A549 treated with AZD9567 at 1 μM for 4 hours (cell line): ENCODE data around the gene PCGF1. TPM values are rescaled to one million over a fixed set of nuclear protein-coding genes. Genes with fewer than 3 reads are reported as not detected.

Experiments used
- total RNA-seq: library from RNA; stranded (reverse); fragments of 200-300 nt; extraction: Qiagen RNA extraction; gene quantifications from 5 replicates; pipeline ENCODE4 v1.2.3, GENCODE V29; 2022; ENCODE audit not compliant: insufficient read depth

PCGF1 gene
- 34.2 to 37.9 TPM (median 35.0 TPM) in 5 replicates for total RNA-seq

DNA sequence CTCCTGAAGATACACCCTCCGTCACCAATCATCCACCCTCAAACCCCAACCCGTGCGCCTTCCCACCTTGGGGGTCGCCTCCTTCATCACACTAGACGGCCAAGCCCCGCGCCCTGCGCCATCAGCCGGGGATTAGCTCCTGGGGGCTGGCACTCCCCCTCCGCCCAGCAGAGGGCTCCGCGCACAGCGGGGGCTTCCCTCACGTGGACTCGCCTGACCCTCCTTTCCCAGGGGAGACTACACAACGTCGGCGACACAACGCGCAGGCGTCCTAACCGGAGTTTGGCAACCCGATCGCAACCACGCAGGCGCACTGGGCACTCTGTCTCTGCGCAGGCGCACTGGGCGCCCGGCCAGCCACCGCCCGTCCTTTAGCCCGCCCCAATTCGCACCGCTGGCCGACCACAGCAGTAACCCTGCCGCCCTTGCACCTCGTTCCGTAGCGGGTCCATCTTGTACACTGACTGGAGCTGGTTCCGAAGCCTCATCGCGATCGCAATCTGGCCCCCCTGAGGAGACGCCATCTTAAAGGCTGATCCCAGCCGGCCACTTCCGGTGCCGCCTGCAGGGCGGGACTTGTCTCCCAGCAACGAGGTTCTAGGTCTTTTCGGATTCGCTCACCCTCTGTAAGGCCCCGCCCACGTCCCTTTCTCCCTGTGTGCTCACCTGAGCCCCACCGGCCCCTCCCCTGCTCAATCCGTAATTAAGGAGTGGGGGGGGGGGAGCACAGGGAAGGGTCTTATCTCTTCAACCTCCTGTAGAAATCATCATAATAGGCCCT is at the start of gene PCGF1:
Gene PCGF1, minus strand, starts transcription at position 551 of the 781 bp plus-strand sequence. Its CDS starts 27 bp downstream, at position 524.

DNA sequence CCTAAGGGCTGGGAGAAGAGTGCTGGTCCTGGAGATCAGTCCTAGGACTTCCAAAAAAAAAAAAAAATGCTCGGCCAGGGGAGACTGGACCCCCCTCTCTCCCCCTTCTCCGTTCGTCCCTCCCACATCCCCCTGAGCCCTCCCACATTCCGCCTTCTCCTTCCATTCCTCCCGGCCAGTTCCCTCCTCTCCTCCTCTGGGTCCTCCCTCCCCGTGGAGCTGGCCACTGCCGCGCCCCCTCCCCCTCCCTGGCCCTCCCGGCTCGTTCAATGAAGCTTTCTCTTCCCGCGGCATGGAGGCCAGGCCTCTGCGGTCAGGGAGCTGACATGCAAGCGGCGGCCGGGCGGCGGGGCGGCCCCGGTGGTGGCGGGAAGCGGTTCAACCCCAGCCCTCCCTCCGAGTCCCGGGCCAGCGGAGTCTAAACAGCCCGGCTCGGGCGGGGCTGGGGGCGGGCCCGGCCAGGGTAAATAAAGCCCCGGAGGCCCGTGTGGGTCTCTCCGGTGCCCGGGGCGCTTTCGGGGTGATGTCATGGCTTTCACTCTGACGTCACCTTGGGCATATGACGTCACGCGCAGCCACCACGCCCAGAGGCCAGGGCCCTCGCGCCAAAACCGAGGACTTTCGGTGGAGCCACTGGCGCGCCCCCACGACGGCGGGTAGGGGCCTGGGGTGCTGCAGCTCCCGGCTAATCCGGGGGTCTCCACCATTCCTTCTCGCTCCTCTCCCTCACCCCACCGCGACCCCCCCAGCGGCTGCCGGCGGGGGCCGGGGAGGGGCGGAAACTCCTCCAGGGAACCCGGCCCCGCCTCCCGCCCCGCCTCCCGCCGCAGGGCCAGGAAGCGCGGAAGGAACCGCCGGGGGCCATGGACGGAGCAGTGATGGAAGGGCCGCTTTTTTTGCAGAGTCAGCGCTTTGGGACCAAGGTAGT is 46.7 kb upstream of the PCGF1 start, which contains the start of the genes DOK1 and LOXL3:
Gene DOK1, plus strand, starts transcription at position 829 of the 928 bp plus-strand sequence. Its CDS starts 35 bp downstream, at position 864.
Gene LOXL3, minus strand, starts transcription at position 51 of the 928 bp plus-strand sequence. CDS start 1,308 bp downstream, outside the sequence.

DNA sequence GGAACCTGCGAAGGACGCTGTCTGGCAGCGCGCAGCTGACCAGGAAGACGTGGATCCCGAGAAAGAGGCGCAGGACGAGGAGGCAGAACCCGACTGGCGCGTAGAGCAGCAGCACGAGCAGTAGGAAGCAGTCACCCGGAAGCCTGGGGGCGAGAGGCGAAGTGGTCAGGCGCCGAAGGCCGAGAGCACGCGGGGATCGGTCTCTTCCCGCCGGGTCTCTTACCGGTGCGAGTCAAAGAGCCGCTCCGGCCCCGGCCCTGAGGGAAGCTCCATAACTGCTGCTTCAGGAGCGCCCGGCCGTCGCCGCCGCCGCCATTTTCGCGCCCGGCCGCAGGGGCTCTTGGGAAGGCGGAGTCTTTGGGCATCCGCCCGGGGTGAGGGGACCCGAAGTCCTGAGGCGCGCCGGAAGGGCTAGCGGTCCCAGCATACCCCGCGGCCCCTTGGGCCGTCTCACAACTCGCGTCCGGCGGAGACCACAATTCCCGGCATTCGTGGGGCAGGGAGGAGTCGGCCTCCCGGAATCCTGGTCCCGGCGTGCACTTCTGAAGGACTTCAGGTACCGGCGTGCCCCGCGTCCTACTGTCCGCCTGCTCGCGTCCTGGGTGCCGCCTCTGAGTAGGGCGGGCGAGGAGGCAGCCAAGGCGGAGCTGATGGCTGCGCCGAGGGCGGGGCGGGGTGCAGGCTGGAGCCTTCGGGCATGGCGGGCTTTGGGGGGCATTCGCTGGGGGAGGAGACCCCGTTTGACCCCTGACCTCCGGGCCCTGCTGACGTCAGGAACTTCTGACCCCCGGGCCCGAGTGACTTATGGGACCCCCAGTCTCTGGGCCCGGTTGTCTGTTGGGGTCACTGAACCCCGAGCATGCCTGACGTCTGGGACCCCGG is 22.1 kb upstream of the PCGF1 start, which contains the start of the genes AUP1 and HTRA2:
Gene AUP1, minus strand, starts transcription at position 350 of the 882 bp plus-strand sequence. Its CDS starts 77 bp downstream, at position 273.
Gene HTRA2, plus strand, starts transcription at position 577 of the 882 bp plus-strand sequence. Its CDS starts 74 bp downstream, at position 651.

DNA sequence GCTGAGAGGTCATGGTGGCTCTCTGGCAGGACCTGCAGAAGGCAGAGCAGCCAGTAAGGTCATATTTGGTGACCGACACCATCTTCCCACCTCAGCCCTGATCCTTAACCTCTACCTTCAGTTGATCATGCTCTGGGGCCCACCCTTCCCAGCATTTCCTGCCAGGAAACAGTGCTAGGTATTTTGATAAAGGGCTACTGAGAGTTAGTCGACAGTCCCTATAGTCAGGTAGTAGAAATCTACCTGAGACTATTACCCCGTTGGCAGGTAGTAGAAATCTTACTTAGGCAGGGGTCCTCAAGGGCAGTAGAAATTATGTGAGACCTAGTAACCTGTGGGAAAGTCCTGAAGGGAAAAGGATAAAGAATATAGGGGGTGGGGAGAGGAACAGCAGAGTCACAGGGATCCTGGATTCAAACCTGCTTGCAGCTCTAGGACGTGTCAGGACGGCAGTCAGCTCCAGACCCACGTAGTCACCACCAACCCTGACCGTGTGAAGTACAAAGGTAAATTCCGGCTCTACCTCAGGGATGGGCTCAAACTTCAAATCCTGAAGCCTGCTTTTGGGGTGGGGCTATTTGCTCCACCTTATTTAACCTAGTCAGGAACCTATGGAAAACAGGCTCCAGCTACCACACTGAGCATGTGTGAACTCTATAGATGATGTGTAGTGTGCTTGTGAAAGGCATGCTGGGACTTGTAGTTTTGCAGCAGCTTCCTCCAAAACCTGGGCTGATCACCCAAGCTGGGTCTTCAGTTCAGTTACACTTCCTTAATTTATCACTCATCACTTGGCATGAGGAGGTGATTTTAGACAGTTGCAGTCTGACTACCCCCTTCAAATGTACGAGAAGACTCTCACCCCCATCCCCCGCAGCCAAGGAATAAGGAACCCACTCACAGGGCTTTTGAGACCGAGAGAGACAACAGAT is 18.5 kb upstream of the PCGF1 start, which contains the start of gene DQX1:
Gene DQX1, minus strand, starts transcription at position 515 of the 932 bp plus-strand sequence. Its CDS starts 502 bp downstream, at position 13.

DNA sequence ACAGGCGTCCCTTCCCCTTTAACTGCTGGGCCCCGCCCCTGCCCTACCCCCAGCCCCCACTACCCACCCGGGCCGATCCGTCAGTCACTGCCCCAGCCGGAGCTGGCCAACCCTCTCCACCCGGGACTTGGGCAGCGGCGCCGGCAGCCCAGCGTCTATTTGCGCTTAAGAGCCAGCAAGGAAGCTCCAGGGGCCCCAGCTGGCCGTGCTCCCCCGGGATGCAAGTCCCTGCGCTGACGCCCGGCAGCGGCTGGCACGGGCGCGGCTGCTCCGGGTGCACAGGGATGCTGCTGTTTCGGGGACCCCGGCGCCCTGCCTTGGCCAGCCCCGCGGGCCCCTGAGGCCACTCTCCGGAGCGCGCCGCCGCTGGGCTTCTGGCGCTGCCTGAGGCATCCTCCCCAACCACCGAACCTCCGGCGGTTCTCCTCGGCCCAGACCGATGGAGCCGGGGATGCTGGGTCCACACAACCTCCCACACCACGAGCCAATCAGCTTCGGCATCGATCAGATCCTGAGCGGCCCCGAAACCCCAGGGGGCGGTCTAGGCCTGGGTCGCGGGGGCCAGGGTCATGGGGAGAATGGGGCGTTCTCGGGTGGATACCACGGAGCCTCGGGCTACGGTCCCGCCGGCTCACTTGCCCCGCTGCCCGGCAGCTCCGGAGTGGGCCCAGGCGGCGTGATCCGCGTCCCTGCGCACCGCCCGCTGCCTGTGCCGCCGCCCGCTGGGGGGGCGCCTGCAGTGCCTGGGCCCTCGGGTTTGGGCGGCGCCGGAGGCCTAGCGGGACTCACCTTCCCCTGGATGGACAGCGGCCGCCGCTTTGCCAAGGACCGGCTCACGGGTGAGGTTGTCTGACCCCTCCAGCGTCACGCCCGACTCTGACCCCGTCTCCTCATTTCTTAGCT is 7.1 kb upstream of the PCGF1 start, which contains the start of gene TLX2:
Gene TLX2, plus strand, starts transcription at position 83 of the 903 bp plus-strand sequence. Its CDS starts 357 bp downstream, at position 440.

DNA sequence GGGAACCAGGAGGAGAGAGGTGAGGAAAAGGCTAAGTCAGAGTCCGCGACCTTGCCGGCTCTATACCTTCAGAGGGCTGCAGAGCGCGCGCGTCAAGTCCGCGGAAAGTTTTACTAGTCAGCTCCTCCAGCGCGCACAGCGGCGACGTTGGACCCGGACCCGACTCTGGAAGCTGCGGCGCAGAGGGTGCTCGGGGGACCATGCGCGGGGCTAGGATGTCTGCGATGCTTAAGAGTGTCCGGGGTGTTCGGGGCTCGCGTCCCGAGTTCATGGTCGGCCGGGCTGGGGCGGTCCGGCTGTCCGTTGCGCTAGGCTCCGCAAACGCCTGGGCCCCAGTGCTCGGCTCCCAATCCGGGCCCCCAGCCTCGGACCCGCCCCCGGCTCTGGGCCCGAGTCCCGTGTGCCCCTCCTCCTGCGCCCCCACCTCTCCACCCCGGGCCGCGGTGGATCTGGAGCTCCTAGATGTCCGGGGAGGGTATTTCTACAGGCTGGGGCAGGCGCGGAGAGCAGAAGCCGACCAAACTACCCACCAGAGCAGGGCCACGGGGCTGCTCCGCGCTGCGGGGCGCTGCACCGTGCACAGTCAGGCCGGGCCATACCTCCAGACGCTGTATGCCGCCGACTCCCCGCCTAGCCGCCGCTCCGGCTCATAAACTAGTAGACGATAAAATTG is 8.1 kb downstream of the PCGF1 start, which contains the start of gene LBX2:
Gene LBX2, minus strand, starts transcription at position 337 of the 673 bp plus-strand sequence. Its CDS starts 66 bp downstream, at position 271.

DNA sequence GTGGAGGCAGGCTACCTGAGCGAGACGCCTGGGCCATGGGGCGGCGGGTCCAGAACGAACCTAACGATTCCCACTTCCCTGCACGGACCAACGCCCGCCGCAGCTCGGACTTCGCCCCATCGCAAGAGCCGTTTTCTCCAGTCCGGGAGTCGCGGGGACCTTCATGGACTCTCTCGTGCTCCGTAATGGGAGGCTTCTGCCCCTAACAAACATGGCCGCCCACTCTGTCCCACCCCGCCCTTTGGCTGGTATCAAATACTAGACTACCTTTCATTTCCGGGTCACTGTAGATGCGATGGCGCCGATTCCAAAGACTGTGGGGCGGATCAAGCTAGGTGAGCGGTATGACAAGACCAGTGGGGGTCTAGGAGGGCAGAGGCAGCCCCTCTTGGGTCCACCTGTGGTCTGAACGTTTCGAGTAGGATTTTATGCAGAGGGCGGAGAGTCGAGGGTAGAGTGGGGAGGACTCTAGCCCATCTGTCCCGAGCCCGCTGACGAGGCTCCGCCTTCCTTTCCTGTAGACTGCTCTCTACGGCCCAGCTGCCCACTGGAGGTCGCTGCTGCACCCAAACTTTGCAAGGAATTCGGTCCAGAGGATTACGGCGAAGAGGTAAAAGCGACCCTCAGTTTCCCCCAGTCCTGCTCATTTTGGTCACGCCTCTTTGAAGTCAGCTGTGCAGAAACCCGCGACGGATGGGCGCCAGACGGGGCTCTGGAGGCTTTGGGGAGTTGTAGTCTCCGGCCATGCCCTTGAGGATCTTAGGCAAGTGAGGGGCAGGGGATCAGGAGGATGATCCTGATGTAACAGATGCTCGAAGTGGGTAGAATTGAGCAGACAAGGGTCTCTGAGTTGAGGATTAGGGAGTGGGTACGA is 24.5 kb downstream of the PCGF1 start, which contains the start of the genes CCDC142 and TTC31:
Gene CCDC142, minus strand, starts transcription at position 198 of the 874 bp plus-strand sequence. Its CDS starts 161 bp downstream, at position 37.
Gene TTC31, plus strand, starts transcription at position 281 of the 874 bp plus-strand sequence. Its CDS starts 15 bp downstream, at position 296.

DNA sequence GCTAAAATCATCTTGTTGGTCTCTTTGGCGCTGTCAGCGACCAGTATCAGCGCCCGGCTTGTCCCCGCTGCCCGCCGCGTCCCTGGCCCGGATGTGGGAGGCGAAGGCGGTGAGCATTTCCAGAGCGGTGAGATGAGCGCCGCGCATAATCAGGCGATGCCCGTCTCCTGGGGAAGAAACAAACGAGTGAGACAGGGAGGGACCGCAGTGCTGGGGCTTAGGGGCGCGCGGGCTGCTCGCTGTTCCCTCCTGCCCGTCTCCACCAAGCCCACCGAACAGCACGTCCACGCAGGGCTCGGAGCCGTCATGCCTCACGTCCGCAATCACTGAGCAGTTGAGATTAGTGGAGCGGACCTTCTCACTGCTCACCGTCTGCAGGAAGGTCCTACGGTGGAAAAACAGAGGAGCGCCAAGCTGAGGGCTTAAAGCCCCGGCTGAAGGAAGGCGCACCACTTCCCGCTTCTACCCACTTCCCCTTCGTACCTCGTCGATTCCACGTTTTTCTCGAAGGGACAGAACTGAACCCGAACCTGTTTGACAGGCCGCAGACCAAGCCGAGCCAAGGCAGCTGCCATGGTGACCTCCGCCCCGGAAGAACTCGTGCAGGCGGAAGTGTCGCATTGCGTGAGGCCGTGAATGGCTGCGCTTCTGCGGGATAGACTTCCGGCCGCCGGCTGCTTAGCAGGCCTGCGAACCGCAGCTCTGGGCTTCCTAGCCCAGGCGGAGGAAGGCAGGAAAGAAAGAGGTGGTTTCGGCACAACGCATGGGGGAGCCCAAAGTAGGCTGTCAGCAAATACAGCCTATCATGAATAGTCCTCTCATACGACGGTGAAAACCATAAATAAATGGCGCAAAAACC is 35.2 kb downstream of the PCGF1 start, which contains the start of gene MRPL53:
Gene MRPL53, minus strand, starts transcription at position 595 of the 859 bp plus-strand sequence. Its CDS starts 20 bp downstream, at position 575.

DNA sequence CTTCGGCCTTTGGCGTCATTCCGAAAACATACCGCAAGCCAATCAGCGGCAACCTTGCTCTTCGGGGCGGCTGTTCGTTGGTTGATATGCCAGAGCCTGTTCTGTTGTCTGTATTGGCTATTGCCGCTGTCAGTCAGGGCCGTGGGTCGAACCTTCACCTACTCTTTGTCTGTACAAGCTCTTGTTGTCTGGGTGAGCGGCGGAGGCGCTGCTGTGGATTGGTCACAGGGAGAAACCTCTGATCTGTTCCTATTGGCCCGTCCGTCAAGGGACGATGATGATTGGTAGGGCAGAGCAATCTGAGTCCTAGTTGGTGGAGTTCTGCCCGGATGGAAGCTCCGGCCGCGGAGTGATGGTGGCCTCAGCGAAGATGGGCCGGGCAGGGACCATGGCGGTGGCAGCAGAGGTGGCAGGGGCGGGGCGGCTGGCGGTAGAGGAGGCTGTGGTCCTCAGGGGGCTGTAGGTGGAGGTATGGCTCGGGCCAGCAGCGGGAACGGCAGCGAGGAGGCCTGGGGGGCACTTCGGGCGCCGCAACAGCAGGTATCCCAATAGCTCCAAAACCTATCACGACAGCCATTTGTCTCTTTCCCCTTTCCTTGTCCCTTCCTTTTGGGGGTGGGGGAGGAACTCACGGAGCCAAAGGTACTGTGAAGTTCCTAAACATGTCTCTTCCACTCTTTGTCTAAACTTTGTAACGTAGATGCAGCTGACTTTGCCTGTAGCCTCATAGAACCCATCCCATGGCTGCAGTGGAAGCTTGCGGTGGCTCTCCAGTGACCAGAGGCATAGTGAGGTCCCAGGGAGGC is 49.2 kb downstream of the PCGF1 start, which contains the start of gene WBP1:
Gene WBP1, plus strand, starts transcription at position 307 of the 806 bp plus-strand sequence. Its CDS starts 165 bp downstream, at position 472.

Other genes starting within 250 kb of the PCGF1 start
- gene SLC4A5, start 164.3 kb downstream of the PCGF1 start, total RNA-seq, result 0.23 to 0.55 TPM (median 0.51 TPM) in 4 of 5 replicates, not detected in the other
- gene DCTN1, start 127.4 kb downstream of the PCGF1 start, total RNA-seq, result 108 to 152 TPM (median 145 TPM) in 5 replicates
- gene C2orf81, start 86.1 kb downstream of the PCGF1 start, total RNA-seq, result 2.9 to 5.0 TPM (median 4.2 TPM) in 5 replicates
- gene WDR54, start 86.0 kb downstream of the PCGF1 start, total RNA-seq, result 81.9 to 90.0 TPM (median 89.3 TPM) in 5 replicates
- 21.5 to 26.2 TPM (median 25.1 TPM) in 5 replicates for gene RTKN, start 65.8 kb downstream of the PCGF1 start, total RNA-seq
- 28.3 to 54.8 TPM (median 52.5 TPM) in 5 replicates for gene INO80B, start 52.6 kb downstream of the PCGF1 start, total RNA-seq
- gene WBP1, start 49.3 kb downstream of the PCGF1 start, total RNA-seq, result 65.3 to 86.2 TPM (median 83.5 TPM) in 5 replicates
- 39.3 to 56.5 TPM (median 54.1 TPM) in 5 replicates for gene MOGS, start 42.3 kb downstream of the PCGF1 start, total RNA-seq
- 98.3 to 143 TPM (median 142 TPM) in 5 replicates for gene MRPL53, start 35.0 kb downstream of the PCGF1 start, total RNA-seq
- gene CCDC142, start 24.7 kb downstream of the PCGF1 start, total RNA-seq, result 14.4 to 15.4 TPM (median 14.5 TPM) in 5 replicates
- gene TTC31, start 24.6 kb downstream of the PCGF1 start, total RNA-seq, result 12.7 to 19.4 TPM (median 18.6 TPM) in 5 replicates
- gene LBX2, start 8.1 kb downstream of the PCGF1 start, total RNA-seq, result 2.7 to 3.9 TPM (median 3.2 TPM) in 4 of 5 replicates, not detected in the other
- gene TLX2, start 6.8 kb upstream of the PCGF1 start, total RNA-seq, result 0.28 to 0.46 TPM (median 0.37 TPM) in 4 of 5 replicates, not detected in the other
- gene DQX1, start 18.5 kb upstream of the PCGF1 start, total RNA-seq, result 0.09 to 0.27 TPM (median 0.16 TPM) in 3 of 5 replicates, not detected in the others
- 174 to 251 TPM (median 241 TPM) in 5 replicates for gene AUP1, start 22.0 kb upstream of the PCGF1 start, total RNA-seq
- gene HTRA2, start 22.2 kb upstream of the PCGF1 start, total RNA-seq, result 35.6 to 41.1 TPM (median 39.5 TPM) in 5 replicates
- gene LOXL3, start 46.2 kb upstream of the PCGF1 start, total RNA-seq, result 0.22 to 8.4 TPM (median 0.42 TPM) in 5 replicates
- gene DOK1, start 47.0 kb upstream of the PCGF1 start, total RNA-seq, result 3.7 to 6.0 TPM (median 4.8 TPM) in 5 replicates
- gene M1AP, start 140.6 kb upstream of the PCGF1 start, total RNA-seq, result not detected in 5 replicates
- 9.7 to 12.1 TPM (median 11.4 TPM) in 5 replicates for gene SEMA4F, start 146.6 kb upstream of the PCGF1 start, total RNA-seq